Ectodermal cell (in vitro differentiated cells): ENCODE results near the gene OSBPL8.

Source experiments
- H3K27ac ChIP-seq: 2 replicates; pipeline ENCODE4 v1.7.0; 2013; ENCODE audit warnings: mild to moderate bottlenecking, low read depth, low read length; ENCODE audit not compliant: insufficient read depth, poor library complexity, severe bottlenecking
- H3K27me3 ChIP-seq: 2 replicates; pipeline ENCODE4 v1.7.0; 2013; ENCODE audit warnings: mild to moderate bottlenecking, low read length; ENCODE audit not compliant: insufficient read depth, control insufficient read depth, poor library complexity, severe bottlenecking
- H3K36me3 ChIP-seq: one replicate; pipeline ENCODE4 v1.7.0; 2013; ENCODE audit warnings: low read length; ENCODE audit not compliant: control insufficient read depth, insufficient read depth
- H3K4me1 ChIP-seq: one replicate; pipeline ENCODE4 v1.7.0; 2013; ENCODE audit warnings: low read length; ENCODE audit not compliant: control insufficient read depth, insufficient read depth
- H3K4me3 ChIP-seq: 2 replicates; pipeline ENCODE4 v1.7.0; 2013; ENCODE audit warnings: low read depth, low read length, control low read depth; ENCODE audit not compliant: insufficient read depth
- H3K9me3 ChIP-seq: 2 replicates; pipeline ENCODE4 v1.7.0; 2013; ENCODE audit warnings: mild to moderate bottlenecking, low read length, moderate library complexity; ENCODE audit not compliant: control insufficient read depth
- WGBS, 2 experiments: methylation state at CpG; one replicate each; pipeline ENCODE4 v1.1.7; 2013; ENCODE audit warnings: missing lambda C conversion rate in 2 of 2; 5-methylcytosine and 5-hydroxymethylcytosine counted together

Gene OSBPL8

GRCh38 chr12:76409074-76409473, 150.5 kb downstream of the OSBPL8 start:
- Histone ChIP-seq H3K4me3 (no peak overlapping the region), H3K27ac (no peak overlapping the region), H3K4me1 (no peaks in the 10 kb centered on the region), H3K27me3 (no peaks in the 10 kb centered on the region), H3K36me3 (no peaks in the 10 kb centered on the region), H3K9me3 (no peaks in the 10 kb centered on the region)
- 93 to 96% methylated on average over 1 of the region's 1 CpG for WGBS, 2 experiments

DNA sequence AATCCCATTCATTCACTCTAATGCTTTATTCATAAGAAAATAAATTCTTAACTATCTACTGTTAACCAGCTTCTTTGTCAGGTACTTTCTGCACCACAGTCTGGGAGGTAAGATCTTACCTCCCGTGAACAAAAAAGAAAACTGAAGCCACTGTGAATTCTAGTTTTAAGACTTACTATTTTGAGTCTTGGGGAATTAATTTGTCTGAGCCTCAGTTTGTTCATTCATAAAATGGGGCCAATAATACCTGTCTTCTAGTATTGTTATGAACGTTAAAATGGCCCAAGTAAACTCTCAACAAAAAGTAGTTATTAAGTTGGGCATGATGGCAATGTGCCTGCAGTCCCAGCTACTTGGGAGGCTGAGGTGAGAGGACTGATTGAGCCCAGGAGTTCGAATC, 151.9 kb downstream of the OSBPL8 start:
- no peaks in the 10 kb centered on the region for H3K27me3 ChIP-seq
- no peaks in the 10 kb centered on the region for H3K4me1 ChIP-seq
- H3K27ac ChIP-seq = no peak overlapping the region
- WGBS, 2 experiments = 95% methylated on average over 3 of the region's 3 CpGs
- no peaks in the 10 kb centered on the region for H3K36me3 ChIP-seq
- H3K9me3 ChIP-seq = no peaks in the 10 kb centered on the region
- H3K4me3 ChIP-seq = no peak overlapping the region

DNA sequence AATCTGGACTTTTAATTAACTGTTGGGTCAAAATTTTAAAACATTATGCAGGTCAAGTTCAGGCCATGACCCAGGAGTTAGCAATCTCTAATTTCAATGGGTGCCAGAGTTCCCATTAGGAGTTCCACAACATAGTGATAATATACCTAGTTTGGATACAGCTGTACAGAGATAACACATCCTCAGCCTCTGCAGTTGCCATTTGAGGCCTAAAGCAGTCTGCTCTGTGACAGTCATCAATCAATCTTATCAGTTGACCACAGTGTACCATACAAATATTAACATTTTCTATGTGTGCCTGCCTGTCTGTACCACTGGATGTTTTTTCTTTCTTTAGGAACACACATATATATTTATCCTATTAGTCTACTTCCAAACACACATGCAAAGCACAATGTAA, 157.3 kb downstream of the OSBPL8 start:
- H3K4me3 ChIP-seq = no peak overlapping the region
- H3K27ac ChIP-seq = no peak overlapping the region
- H3K4me1 ChIP-seq = no peaks in the 10 kb centered on the region
- no peaks in the 10 kb centered on the region for H3K27me3 ChIP-seq
- H3K36me3 ChIP-seq = no peaks in the 10 kb centered on the region
- no peaks in the 10 kb centered on the region for H3K9me3 ChIP-seq

- H3K36me3 ChIP-seq = no peaks in the 10 kb centered on the region
- WGBS, 2 experiments = 83% methylated on average over 1 of the region's 2 CpGs; no CpG with 5 or more reads in 1 of the 2 experiments
- H3K4me3 ChIP-seq = no peak overlapping the region
- H3K4me1 ChIP-seq = no peaks in the 10 kb centered on the region
- H3K27ac ChIP-seq = no peak overlapping the region
- no peaks in the 10 kb centered on the region for H3K9me3 ChIP-seq
- H3K27me3 ChIP-seq = no peaks in the 10 kb centered on the region
Observed at GRCh38 chr12:76400136-76400535, 159.4 kb downstream of the OSBPL8 start.

- no peaks in the 10 kb centered on the region for H3K4me1 ChIP-seq
- H3K4me3 ChIP-seq = no peak overlapping the region
- H3K27me3 ChIP-seq = no peaks in the 10 kb centered on the region
- no peaks in the 10 kb centered on the region for H3K36me3 ChIP-seq
- no peak overlapping the region for H3K27ac ChIP-seq
- WGBS, 2 experiments = 93 to 94% methylated on average over 2 of the region's 2 CpGs
- no peaks in the 10 kb centered on the region for H3K9me3 ChIP-seq
Observed at GRCh38 chr12:76399040-76399439, 160.5 kb downstream of the OSBPL8 start.

GRCh38 chr12:76398106-76398505, 161.5 kb downstream of the OSBPL8 start:
- Histone ChIP-seq H3K36me3 (no peaks in the 10 kb centered on the region), H3K4me3 (no peak overlapping the region), H3K9me3 (no peaks in the 10 kb centered on the region), H3K27me3 (no peaks in the 10 kb centered on the region), H3K4me1 (no peaks in the 10 kb centered on the region), H3K27ac (no peak overlapping the region)

- H3K9me3 ChIP-seq = no peaks in the 10 kb centered on the region
- WGBS, 2 experiments = 60 to 92% methylated on average over 1 of the region's 1 CpG
- H3K27me3 ChIP-seq = no peaks in the 10 kb centered on the region
- no peak overlapping the region for H3K27ac ChIP-seq
- H3K4me3 ChIP-seq = no peak overlapping the region
- H3K4me1 ChIP-seq = no peaks in the 10 kb centered on the region
- H3K36me3 ChIP-seq = peaks cover 12% of the 10 kb centered on the region
Observed at GRCh38 chr12:76391461-76391860, 168.1 kb downstream of the OSBPL8 start.

- no peak overlapping the region for H3K27ac ChIP-seq
- 95 to 100% methylated on average over 1 to 2 of the region's 2 CpGs for WGBS, 2 experiments
- H3K27me3 ChIP-seq = no peaks in the 10 kb centered on the region
- H3K4me1 ChIP-seq = no peaks in the 10 kb centered on the region
- peaks cover 12% of the 10 kb centered on the region for H3K36me3 ChIP-seq
- no peak overlapping the region for H3K4me3 ChIP-seq
- H3K9me3 ChIP-seq = no peaks in the 10 kb centered on the region
Observed at GRCh38 chr12:76387614-76388013, 172.0 kb downstream of the OSBPL8 start.

DNA sequence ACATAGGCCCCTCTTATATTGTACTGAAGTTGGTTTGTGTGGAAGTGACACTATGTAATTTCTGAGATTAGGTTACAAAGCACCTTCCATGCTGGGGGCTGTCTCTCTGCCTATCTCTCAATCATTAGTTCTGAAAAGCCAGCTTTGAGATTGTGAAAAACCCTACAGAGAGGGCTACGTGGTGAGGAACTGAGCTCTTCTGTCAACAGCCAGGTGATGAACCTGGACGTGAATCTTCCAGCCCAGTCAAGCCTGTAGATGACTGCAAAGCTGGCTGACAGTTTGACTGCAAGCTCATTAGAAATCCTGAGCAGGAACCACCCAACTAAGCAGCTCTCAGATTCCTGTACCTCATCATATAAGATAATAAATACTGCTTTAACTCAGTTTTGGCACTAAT, 175.0 kb downstream of the OSBPL8 start:
- no peaks in the 10 kb centered on the region for H3K9me3 ChIP-seq
- H3K27me3 ChIP-seq = no peaks in the 10 kb centered on the region
- H3K4me1 ChIP-seq = no peaks in the 10 kb centered on the region
- peaks cover 4% of the 10 kb centered on the region for H3K36me3 ChIP-seq
- 90 to 91% methylated on average over 2 of the region's 2 CpGs for WGBS, 2 experiments
- no peak overlapping the region for H3K27ac ChIP-seq
- H3K4me3 ChIP-seq = no peak overlapping the region

DNA sequence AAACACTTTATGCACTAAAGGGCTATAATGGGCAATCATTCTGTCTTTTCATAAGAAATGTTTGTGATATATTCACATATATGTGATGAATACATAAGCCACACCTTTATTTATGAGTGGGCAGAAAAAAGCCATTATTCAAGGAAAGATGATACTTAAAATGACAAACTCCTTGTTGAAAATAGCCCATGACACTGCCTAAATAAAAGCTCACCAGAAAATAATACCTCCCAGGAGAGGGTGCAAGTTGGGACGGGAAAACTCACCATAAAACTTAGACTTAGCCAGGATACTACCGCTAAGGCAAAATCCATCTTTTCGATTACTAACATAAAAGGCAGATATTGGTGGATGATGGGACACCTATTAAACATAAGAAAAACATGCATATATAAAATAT, 175.6 kb downstream of the OSBPL8 start:
- Histone ChIP-seq H3K36me3 (peaks cover 3% of the 10 kb centered on the region), H3K9me3 (no peaks in the 10 kb centered on the region), H3K4me1 (no peaks in the 10 kb centered on the region), H3K27ac (no peak overlapping the region), H3K27me3 (no peaks in the 10 kb centered on the region), H3K4me3 (no peak overlapping the region)
- 93 to 100% methylated on average over 1 of the region's 3 CpGs for WGBS, 2 experiments

DNA sequence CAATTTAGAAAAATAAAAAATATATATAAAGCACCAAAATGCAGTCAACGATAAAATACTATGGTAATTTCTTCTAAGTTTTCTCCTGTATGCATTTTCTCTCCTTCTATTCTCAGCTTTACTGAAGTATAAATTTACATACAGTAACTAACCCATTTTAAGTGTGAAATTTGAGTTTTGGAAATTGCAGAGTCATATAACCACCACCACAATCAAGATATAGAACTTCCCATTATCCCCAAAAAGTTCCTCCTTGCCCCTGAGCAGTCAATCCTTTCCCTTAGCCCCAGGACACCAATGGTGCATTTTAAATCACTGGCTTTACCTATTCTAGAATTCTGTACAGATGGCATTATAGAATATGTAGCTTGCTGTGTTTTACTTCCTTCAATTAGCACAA, 180.3 kb downstream of the OSBPL8 start:
- no peaks in the 10 kb centered on the region for H3K27me3 ChIP-seq
- no peak overlapping the region for H3K27ac ChIP-seq
- H3K9me3 ChIP-seq = no peaks in the 10 kb centered on the region
- no peaks in the 10 kb centered on the region for H3K4me1 ChIP-seq
- H3K36me3 ChIP-seq = no peaks in the 10 kb centered on the region
- no CpG with 5 or more reads among the region's 1 CpG for WGBS, 2 experiments
- H3K4me3 ChIP-seq = no peak overlapping the region
